IPS DF 4.7 (cell line): ENCODE measurements around the gene SLC35G3.
"Not testable (repeated sequence)": the region's sequence is repeated elsewhere in the genome, so short reads cannot be mapped to it uniquely, and the experiment has no call there.

Experiments
- DNase-seq: peaks from one replicate; pipeline ENCODE4 v3.0.0-alpha.2; 2013; ENCODE audit warnings: low spot score; ENCODE audit errors: extremely low read depth

SLC35G3 gene

DNA sequence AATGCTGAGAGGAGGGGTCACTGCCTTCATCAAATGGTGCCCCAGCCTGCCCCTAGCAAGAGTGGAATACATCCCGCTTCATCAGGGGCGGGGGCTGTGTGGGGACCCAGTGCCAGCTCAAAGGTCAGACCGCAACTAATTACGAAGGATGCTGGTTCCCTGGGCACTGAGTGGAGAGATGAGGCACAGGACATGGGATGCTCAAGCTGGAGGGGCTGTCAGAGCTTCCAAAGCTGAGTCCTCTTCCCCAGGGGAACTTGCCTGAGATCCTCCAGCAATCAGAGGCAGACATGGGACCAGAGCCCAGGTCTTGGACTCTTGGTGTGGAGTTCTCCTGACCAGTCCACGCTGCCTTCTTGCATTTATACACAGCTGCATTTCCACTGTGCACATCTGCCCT, 27.7 kb downstream of the SLC35G3 start:
- no peak for DNase-seq

DNA sequence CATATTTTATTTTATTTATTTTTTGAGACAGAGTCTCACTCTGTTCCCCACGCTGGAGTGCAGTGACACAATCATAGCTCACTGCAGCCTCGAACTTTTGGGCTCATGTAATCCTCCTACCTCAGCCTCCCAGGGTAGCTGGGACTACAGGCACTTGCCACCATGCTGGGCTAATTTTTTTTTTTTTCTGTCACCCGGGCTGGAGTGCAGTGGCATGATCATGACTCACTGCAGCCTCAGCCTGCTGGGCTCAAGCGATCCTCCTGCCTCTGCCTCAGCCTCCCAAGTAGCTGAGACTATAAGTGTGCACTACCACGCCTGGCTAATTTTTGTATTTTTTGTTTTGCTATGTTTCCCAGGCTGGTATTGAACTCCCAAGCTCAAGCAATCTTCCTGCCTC, 29.5 kb downstream of the SLC35G3 start:
- DNase-seq = no peak

DNA sequence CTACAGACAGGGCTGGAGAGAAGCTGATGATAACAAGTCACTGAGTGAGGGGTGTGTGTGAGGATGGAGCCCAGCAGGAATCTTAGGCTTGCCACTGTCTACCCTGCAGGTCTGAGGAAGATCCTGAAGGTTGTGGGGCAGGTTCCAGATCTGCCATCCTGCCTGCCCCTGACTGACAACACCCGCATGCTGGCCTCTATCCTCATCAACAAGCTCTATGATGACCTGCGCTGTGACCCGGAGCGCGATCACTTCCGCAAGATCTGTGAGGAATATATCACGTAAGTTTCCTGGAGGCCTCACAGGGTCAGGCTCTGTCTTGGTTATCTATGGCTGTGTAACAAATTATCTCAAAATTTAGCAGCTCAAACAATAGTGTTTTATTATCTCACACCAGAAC, 30.3 kb downstream of the SLC35G3 start:
- no peak for DNase-seq

DNA sequence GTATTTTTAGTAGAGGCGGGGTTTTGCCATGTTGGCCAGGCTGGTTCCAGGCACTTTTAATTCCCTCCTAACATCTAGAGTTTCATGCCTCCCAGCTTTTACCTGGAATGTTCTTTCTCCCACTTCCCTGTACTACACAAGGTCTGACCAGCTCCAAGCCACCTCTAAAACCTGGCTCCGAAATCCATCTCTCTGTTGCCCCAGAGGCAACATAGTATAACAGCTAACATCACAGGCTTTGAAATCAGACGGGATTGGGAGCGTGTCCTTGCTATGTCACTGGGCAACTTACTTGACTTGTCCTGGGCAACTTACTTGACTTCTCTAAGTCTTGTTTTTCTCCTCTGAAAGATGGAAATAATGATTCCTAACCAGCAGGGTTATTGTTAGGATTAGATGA, 31.4 kb downstream of the SLC35G3 start:
- DNase-seq = no peak

- no peak for DNase-seq
Observed at GRCh38 chr17:35161281-35161761, 32.9 kb downstream of the SLC35G3 start.

- DNase-seq = no peak
Observed at GRCh38 chr17:35160354-35161201, 33.6 kb downstream of the SLC35G3 start.

- no peak for DNase-seq
Observed at GRCh38 chr17:35159940-35160339, 34.3 kb downstream of the SLC35G3 start.

DNA sequence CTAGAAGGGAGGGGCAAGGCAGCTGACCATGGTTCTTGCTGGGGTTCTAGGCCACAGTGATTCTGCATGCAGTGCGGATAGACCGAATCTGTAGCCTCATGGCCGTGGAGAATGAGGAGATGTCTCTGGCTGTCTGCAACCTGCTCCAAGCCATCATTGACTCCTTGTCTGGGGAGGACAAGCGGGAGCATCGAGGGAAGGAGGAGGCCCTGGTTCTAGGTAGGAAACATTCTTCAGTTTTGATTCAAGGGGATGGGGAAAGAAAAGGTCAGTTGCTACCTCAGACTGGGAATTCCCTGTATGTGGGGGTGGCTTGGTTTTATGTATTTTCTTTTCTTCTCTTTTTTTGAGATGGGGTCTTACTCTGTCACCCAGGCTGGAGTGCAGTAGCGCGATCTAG, 38.9 kb downstream of the SLC35G3 start:
- no peak for DNase-seq

DNA sequence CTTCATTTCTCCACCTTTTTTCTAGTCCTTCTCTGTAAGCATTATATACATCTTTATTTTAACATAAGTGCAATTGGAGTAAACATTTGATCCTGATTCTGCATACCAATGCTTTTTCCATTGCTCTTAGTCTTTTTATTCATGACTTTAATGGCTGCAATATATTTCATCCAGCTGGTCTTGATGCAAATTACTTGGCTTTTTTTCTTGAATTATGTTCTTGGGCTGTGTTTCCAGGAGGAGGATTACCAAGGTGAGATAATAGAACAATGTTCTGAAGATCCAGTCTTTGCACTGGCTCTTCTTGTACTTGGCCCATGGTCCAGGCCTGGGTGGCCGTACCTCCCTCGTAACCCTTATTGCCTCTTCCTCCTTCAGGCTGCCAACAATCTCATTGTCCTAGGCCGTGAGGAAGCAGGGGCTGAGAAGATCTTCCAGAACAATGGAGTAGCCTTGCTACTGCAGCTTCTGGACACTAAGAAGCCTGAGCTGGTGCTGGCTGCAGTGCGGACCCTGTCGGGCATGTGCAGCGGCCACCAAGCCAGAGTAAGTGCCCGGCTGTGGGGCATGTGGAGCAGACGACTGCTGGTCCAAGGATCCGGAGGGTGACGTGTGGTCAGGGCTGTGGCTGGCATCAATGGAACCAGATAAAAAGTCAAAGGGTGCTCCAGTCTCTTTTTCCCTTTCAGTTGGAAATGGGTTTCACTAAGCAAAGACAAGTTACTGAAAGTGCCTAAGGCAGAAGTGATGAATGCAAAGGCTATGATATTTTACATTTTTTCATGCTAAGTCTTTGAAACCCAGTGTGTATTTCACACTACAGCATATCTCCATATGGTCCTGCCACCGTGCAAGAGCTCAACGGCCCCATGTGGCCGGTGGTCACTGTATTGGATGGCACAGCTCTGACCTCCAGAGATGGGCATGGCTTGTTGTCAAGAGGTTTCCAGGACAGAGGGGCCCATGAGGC, 39.7 kb downstream of the SLC35G3 start:
- DNase-seq = no peak

DNA sequence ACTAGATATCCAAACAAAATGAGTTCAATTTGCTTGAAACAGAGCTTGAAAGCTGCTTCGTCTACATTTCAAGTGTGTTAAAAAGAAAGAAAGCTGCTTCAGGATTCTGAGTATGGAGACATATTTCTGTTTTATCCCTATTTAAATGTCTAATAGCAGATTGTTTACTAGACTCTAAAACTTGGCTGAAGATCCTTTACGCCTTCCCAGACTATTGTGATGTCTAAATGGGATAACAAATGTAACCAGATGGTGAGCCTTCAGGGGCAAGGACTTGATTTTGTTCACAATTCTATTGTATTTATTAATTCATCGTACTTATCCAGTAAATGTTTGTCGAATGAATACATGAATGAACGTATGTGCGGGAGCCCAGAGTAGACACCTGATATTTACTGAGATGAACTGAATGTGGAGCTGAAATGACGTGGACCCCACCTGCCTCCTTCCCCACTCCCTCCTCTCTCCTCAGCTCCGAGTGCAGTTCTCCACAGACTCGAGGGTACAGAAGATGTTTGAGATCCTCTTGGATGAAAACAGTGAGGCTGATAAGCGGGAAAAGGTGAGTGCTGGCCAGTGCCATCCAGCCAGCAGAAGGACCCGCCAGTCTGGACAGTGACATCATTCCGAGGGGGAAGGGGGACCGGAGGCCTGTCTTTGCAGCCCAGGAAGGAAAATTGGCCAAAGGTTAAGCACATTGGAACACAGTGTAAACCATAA, 41.6 kb downstream of the SLC35G3 start:
- DNase-seq = no peak

DNA sequence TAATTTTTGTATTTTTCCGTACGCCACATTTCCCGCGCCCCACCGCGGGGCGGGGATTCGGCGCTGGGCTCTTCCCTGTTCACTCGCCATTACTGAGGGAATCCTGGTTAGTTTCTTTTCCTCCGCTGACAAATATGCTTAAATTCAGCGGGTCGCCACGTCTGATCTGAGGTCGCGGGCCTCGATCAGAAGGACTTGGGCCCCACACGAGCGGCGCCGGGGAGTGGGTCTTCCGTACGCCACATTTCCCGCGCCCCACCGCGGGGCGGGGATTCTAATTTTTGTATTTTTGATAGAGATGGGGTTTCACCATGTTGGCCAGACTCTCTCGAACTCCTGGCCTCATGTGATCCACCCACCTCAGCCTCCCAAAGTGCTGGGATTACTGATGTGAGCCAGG, 43.1 kb downstream of the SLC35G3 start:
- DNase-seq = not testable (repeated sequence)

- no peak for DNase-seq
Observed at GRCh38 chr17:35149941-35150340, 44.3 kb downstream of the SLC35G3 start.

DNA sequence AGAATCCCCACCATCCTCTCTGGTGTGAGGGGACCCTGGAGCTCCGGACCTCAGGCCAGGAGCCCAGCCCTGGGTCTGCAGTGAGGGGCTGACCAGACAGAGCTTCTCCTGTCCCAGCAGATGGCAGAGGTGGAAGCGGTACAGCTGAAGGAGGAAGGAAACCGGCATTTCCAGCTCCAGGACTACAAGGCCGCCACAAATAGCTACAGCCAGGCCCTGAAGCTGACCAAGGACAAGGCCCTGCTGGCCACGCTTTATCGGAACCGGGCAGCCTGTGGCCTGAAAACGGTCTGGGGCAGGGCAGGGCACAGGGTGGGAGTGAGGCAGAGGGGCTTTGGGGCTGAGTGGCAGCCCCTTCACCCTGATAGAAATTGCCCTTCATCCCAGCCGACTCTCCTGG, 46.0 kb downstream of the SLC35G3 start:
- no peak for DNase-seq

DNA sequence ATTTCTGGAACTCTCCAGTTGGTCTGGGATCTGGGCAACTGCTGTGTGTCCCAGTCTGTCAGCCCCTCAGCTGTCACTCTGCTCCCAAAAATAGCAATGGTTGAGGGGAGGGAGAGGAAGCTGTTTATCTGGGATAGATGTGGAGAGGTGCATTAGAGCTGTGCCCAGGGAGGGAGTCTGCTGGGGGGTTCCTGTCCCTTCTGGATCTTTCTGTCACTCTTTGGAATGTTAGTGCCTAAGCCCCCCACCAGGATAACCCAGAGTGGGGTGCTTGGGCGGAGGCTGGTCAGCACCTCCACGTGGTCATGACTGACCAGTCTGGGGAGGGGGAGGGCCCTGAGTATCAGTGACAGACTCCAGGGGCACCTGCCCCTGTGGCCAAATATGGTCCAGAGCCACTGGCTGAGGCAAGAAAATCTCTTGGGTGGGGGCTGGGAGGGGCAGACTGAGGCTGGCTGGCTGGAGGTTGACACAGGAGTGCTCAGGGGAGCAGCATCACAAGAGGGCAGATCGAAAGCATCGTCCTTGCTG, 46.8 kb downstream of the SLC35G3 start, which contains the start of gene UNC45B:
UNC45B (plus strand) TSS at position 443 of the 531 bp plus-strand sequence. CDS start 447 bp downstream, outside the sequence.
- no peak for DNase-seq

DNA sequence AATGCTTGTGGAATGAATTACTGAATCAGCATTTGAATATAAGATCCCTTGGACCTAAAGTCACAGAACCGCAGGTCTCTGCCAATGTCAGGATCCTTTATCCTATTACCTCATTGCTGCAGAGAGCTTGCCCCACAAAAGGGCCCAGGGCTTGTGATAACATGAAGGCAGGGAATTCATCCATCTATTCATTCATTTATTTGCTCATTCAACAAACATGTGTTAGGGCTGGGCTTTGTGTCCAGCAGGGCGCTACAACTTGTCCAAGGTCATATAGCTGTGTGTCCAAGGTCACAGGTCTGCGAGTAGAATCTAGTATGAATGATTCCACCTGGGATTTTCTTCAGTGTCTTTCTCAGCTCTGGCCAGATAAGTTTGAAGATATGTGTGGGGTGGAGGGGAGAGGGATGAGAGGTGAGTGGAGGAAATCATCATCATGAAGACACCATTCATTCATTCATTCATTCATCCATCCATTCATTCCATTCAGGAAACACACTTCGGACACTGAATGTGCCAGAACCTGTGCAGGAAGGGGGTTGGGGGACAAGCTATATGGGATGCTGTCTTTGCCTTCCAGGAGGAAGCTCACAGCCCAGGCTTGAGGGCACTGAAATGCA, 47.9 kb downstream of the SLC35G3 start:
- no peak for DNase-seq

GRCh38 chr17:35144840-35145239, 49.4 kb downstream of the SLC35G3 start:
- no peak for DNase-seq
